Naive thymus-derived CD8-positive, alpha-beta T cell (primary cell): ENCODE results near the gene FAM9B. TPM values are rescaled to one million over a fixed set of nuclear protein-coding genes. Genes with fewer than 3 reads are reported as not detected.
A peak's percentile ranks its signal among the peaks of the same experiment; 100 is the strongest.

ENCODE experiments used
- ATAC-seq, 2 donors: fragments of 150-1000 bp; cut with Tn5 transposase in 1 of 2; sonication (Bioruptor Pico), chemical (Tn5 transposase) in 1 of 2; 1 replicate in 1 of 2; 2 replicates in 1 of 2; pipeline ENCODE4 v1.10.0; 2021; ENCODE audit warnings: mild to moderate bottlenecking in 2 of 2, moderate library complexity in 2 of 2
- POLR2A ChIA-PET: fragments of 350-600 bp; sonication (Branson Sonifier 250); formaldehyde crosslinking; loops from one replicate; lab custom pipeline; 2021; ENCODE audit warnings: antibody characterized with exemption; lab: Charles Lee
- DNase-seq, 10 donors: peaks; one replicate each; pipeline versions ENCODE4 v3.0.0 to v3.0.0-alpha.2; 2020 to 2022
- H3K27ac Mint-ChIP-seq, 10 donors: one replicate each; pipeline ENCODE4 v1.8.0; 2020 to 2022; ENCODE audit warnings: mild to moderate bottlenecking in 10 of 10, mixed read lengths in 10 of 10, moderate library complexity in 4 of 10, inconsistent platforms in 1 of 10
- H3K27me3 Mint-ChIP-seq, 5 donors: one replicate each; pipeline ENCODE4 v1.8.0; 2021 to 2022; ENCODE audit warnings: mixed read lengths in 5 of 5
- H3K36me3 Mint-ChIP-seq, 3 donors: one replicate each; pipeline ENCODE4 v1.8.0; 2020 to 2022; ENCODE audit warnings: mixed read lengths in 3 of 3, mild to moderate bottlenecking in 2 of 3, inconsistent platforms in 1 of 3
- H3K4me1 Mint-ChIP-seq, 4 donors: one replicate each; pipeline ENCODE4 v1.8.0; 2021 to 2022; ENCODE audit warnings: mixed read lengths in 4 of 4
- H3K4me3 Mint-ChIP-seq, 10 donors: one replicate each; pipeline ENCODE4 v1.8.0; 2020 to 2022; ENCODE audit warnings: mild to moderate bottlenecking in 10 of 10, mixed read lengths in 10 of 10, moderate library complexity in 6 of 10, inconsistent platforms in 1 of 10
- H3K9me3 Mint-ChIP-seq, 9 donors: one replicate each; pipeline ENCODE4 v1.8.0; 2020 to 2022; ENCODE audit warnings: mixed read lengths in 9 of 9, mild to moderate bottlenecking in 3 of 9, inconsistent platforms in 1 of 9, moderate library complexity in 1 of 9
- polyA plus RNA-seq, 3 donors: library from polyadenylated mRNA; unstranded; fragments of 300-500 nt; fragmentation: Illumina TruSeq; gene quantifications; one replicate each; pipeline ENCODE4 v1.2.3, GENCODE V29; 2021
- total RNA-seq, 8 experiments: library from RNA in 2 of 8; stranded (reverse) in 2 of 8; gene quantifications; one replicate each; pipeline ENCODE4 v1.2.3 and lab custom pipeline; 2021 to 2026

Gene FAM9B
- total RNA-seq (not detected), polyA plus RNA-seq (not detected), total RNA-seq (lab: John Stamatoyannopoulos, UW) (0 reads per million in 6 experiments)

- ATAC-seq: no peak
- no peak for DNase-seq
- H3K4me3 Mint-ChIP-seq: no peak within 1 kb of the TSS
- no peaks in the 10 kb centered on the region for H3K36me3 Mint-ChIP-seq
- POLR2A ChIA-PET: no interaction called here
- peaks cover 0 to 3% (median 0%) of the 10 kb centered on the region in 9 donors for H3K9me3 Mint-ChIP-seq
- H3K27me3 Mint-ChIP-seq: no peaks in the 10 kb centered on the region
- H3K27ac Mint-ChIP-seq: no peak within 1 kb of the TSS
- peaks cover 0 to 2% (median 0%) of the 10 kb centered on the region in 4 donors for H3K4me1 Mint-ChIP-seq
These were observed at the start of gene FAM9B for GRCh38 chrX:9033989-9034388. Gene FAM9B, minus strand, starts transcription at chrX:9034127. Its CDS starts 1,141 bp downstream, at chrX:9032986.

- H3K4me1 Mint-ChIP-seq: peaks cover 0 to 3% (median 0%) of the 10 kb centered on the region in 4 donors
- H3K4me3 Mint-ChIP-seq: no peak overlapping the region
- H3K36me3 Mint-ChIP-seq: peaks cover 0 to 17% (median 3%) of the 10 kb centered on the region in 3 donors
- no peak for DNase-seq
- no peak for ATAC-seq
- peaks cover 0 to 15% (median 6%) of the 10 kb centered on the region in 9 donors for H3K9me3 Mint-ChIP-seq
- H3K27me3 Mint-ChIP-seq: no peaks in the 10 kb centered on the region
- POLR2A ChIA-PET: no interaction called here
- no peak overlapping the region for H3K27ac Mint-ChIP-seq
These were observed 47.3 kb upstream of the FAM9B start for GRCh38 chrX:9081271-9081670.

GRCh38 chrX:9074326-9074725 lies 40.4 kb upstream of the FAM9B start:
- Mint-ChIP-seq H3K36me3 (peaks cover 0 to under 1% (median 0%) of the 10 kb centered on the region in 3 donors), H3K9me3 (peaks cover 0 to 2% (median 0%) of the 10 kb centered on the region in 9 donors), H3K27me3 (peaks cover 0 to 9% (median 2%) of the 10 kb centered on the region in 5 donors), H3K27ac (no peak overlapping the region), H3K4me1 (peaks cover 0 to 3% (median 0%) of the 10 kb centered on the region in 4 donors), H3K4me3 (no peak overlapping the region)
- POLR2A ChIA-PET: no interaction called here
- no peak for DNase-seq
- ATAC-seq: no peak

GRCh38 chrX:9072281-9072680 lies 38.4 kb upstream of the FAM9B start:
- Mint-ChIP-seq H3K27me3 (peaks cover 0 to 9% (median 2%) of the 10 kb centered on the region in 5 donors), H3K4me3 (no peak overlapping the region), H3K36me3 (no peaks in the 10 kb centered on the region), H3K27ac (no peak overlapping the region), H3K4me1 (peaks cover 0 to 3% (median 0%) of the 10 kb centered on the region in 4 donors), H3K9me3 (no peaks in the 10 kb centered on the region)
- DNase-seq: no peak
- POLR2A ChIA-PET: no interaction called here
- ATAC-seq: no peak

- Mint-ChIP-seq H3K36me3 (no peaks in the 10 kb centered on the region), H3K27me3 (peaks cover 0 to 9% (median 2%) of the 10 kb centered on the region in 5 donors), H3K9me3 (peaks cover 0 to 3% (median 0%) of the 10 kb centered on the region in 9 donors), H3K27ac (no peak overlapping the region), H3K4me3 (no peak overlapping the region), H3K4me1 (peaks cover 0 to 3% (median 0%) of the 10 kb centered on the region in 4 donors)
- ATAC-seq (no peak), DNase-seq (no peak)
- POLR2A ChIA-PET: no interaction called here
These were observed 37.2 kb upstream of the FAM9B start for GRCh38 chrX:9071031-9071650.

- H3K27me3 Mint-ChIP-seq: peaks cover 0 to 6% (median 3%) of the 10 kb centered on the region in 5 donors
These were observed 35.6 kb upstream of the FAM9B start for GRCh38 chrX:9069573-9069972.

GRCh38 chrX:9064694-9065093 lies 30.8 kb upstream of the FAM9B start:
- Mint-ChIP-seq H3K9me3 (peaks cover 0 to 15% (median 2%) of the 10 kb centered on the region in 9 donors), H3K4me3 (no peak overlapping the region), H3K4me1 (no peaks in the 10 kb centered on the region), H3K36me3 (no peaks in the 10 kb centered on the region), H3K27me3 (peaks cover 0 to 3% (median 0%) of the 10 kb centered on the region in 5 donors), H3K27ac (no peak overlapping the region)
- ATAC-seq (no peak), DNase-seq (no peak)
- POLR2A ChIA-PET: no interaction called here

More at GRCh38 chrX:9069573-9069972, 35.6 kb upstream of the FAM9B start:
- H3K4me3 Mint-ChIP-seq: no peak overlapping the region
- POLR2A ChIA-PET: no interaction called here
- H3K36me3 Mint-ChIP-seq: no peaks in the 10 kb centered on the region
- H3K9me3 Mint-ChIP-seq: peaks cover 0 to 15% (median 2%) of the 10 kb centered on the region in 9 donors
- H3K27ac Mint-ChIP-seq: peak overlapping the region in 2 of 10 donors; percentile 14 to 40
- DNase-seq: no peak
- no peaks in the 10 kb centered on the region for H3K4me1 Mint-ChIP-seq
- no peak for ATAC-seq

GRCh38 chrX:9062641-9063040 lies 28.7 kb upstream of the FAM9B start:
- POLR2A ChIA-PET: no interaction called here
- H3K27me3 Mint-ChIP-seq: peaks cover 0 to 3% (median 0%) of the 10 kb centered on the region in 5 donors
- H3K4me3 Mint-ChIP-seq: no peak overlapping the region
- H3K4me1 Mint-ChIP-seq: no peaks in the 10 kb centered on the region
- ATAC-seq: no peak
- no peak overlapping the region for H3K27ac Mint-ChIP-seq
- H3K36me3 Mint-ChIP-seq: no peaks in the 10 kb centered on the region
- peaks cover 0 to 15% (median 2%) of the 10 kb centered on the region in 9 donors for H3K9me3 Mint-ChIP-seq
- DNase-seq: no peak

GRCh38 chrX:9055354-9055753 lies 21.4 kb upstream of the FAM9B start:
- Mint-ChIP-seq H3K9me3 (peaks cover 0 to 3% (median 0%) of the 10 kb centered on the region in 9 donors), H3K27me3 (no peaks in the 10 kb centered on the region), H3K4me1 (peaks cover 0 to 11% (median 0%) of the 10 kb centered on the region in 4 donors), H3K27ac (no peak overlapping the region), H3K4me3 (no peak overlapping the region), H3K36me3 (no peaks in the 10 kb centered on the region)
- no peak for ATAC-seq
- DNase-seq: no peak
- POLR2A ChIA-PET: no interaction called here

GRCh38 chrX:9052081-9052480 lies 18.2 kb upstream of the FAM9B start:
- ATAC-seq (no peak), DNase-seq (no peak)
- Mint-ChIP-seq H3K36me3 (no peaks in the 10 kb centered on the region), H3K4me3 (no peak overlapping the region), H3K9me3 (peaks cover 0 to 3% (median 0%) of the 10 kb centered on the region in 9 donors), H3K27ac (no peak overlapping the region), H3K4me1 (peaks cover 0 to 11% (median 0%) of the 10 kb centered on the region in 4 donors), H3K27me3 (no peaks in the 10 kb centered on the region)
- POLR2A ChIA-PET: no interaction called here

GRCh38 chrX:9050331-9050730 lies 16.4 kb upstream of the FAM9B start:
- H3K27ac Mint-ChIP-seq: no peak overlapping the region
- DNase-seq: no peak
- POLR2A ChIA-PET: no interaction called here
- H3K27me3 Mint-ChIP-seq: no peaks in the 10 kb centered on the region
- H3K4me3 Mint-ChIP-seq: no peak overlapping the region
- H3K4me1 Mint-ChIP-seq: peaks cover 0 to 5% (median 0%) of the 10 kb centered on the region in 4 donors
- no peaks in the 10 kb centered on the region for H3K9me3 Mint-ChIP-seq
- no peak for ATAC-seq
- H3K36me3 Mint-ChIP-seq: no peaks in the 10 kb centered on the region

GRCh38 chrX:9048801-9049200 lies 14.9 kb upstream of the FAM9B start:
- no peak overlapping the region for H3K27ac Mint-ChIP-seq
- ATAC-seq: no peak
- no peak for DNase-seq
- H3K4me3 Mint-ChIP-seq: no peak overlapping the region
- POLR2A ChIA-PET: no interaction called here
- no peaks in the 10 kb centered on the region for H3K36me3 Mint-ChIP-seq
- no peaks in the 10 kb centered on the region for H3K27me3 Mint-ChIP-seq
- H3K4me1 Mint-ChIP-seq: no peaks in the 10 kb centered on the region
- H3K9me3 Mint-ChIP-seq: no peaks in the 10 kb centered on the region

- Mint-ChIP-seq H3K4me3 (no peak overlapping the region), H3K4me1 (peaks cover 0 to 2% (median 0%) of the 10 kb centered on the region in 4 donors)
- POLR2A ChIA-PET: no interaction called here
These were observed 4.3 kb upstream of the FAM9B start for GRCh38 chrX:9038244-9038643.

More at GRCh38 chrX:9038244-9038643, 4.3 kb upstream of the FAM9B start:
- H3K9me3 Mint-ChIP-seq: peaks cover 0 to 6% (median 2%) of the 10 kb centered on the region in 9 donors
- no peak for DNase-seq
- H3K36me3 Mint-ChIP-seq: no peaks in the 10 kb centered on the region
- no peak overlapping the region for H3K27ac Mint-ChIP-seq
- H3K27me3 Mint-ChIP-seq: no peaks in the 10 kb centered on the region
- ATAC-seq: no peak
